Pons (tissue), 1 donor: Measurements from ENCODE around the gene DCXR.

ENCODE experiments used
- DNase-seq: peaks from one replicate; pipeline ENCODE4 v3.0.0-alpha.2; 2016; ENCODE audit warnings: low spot score

Gene DCXR

DNA sequence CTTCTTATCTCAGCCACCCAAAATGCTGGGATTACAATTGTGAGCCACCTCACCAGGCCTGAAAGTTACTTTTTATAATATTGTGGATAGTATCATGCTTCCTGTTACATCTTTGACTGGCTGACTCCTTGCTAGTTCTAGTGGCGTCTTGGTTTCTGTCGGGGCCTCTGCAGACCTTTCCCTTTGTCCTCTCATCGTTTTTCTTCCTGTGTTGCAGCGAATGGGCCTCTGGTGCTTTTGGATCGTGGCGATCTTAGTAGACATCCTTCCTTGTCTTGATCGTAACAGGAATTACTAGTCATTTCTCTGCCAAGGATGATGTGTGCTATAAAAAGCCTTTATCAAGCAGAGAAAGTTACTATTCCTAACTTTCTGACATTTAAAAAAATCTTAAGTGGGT is 39.3 kb downstream of the DCXR start:
- no peak for DNase-seq

DNA sequence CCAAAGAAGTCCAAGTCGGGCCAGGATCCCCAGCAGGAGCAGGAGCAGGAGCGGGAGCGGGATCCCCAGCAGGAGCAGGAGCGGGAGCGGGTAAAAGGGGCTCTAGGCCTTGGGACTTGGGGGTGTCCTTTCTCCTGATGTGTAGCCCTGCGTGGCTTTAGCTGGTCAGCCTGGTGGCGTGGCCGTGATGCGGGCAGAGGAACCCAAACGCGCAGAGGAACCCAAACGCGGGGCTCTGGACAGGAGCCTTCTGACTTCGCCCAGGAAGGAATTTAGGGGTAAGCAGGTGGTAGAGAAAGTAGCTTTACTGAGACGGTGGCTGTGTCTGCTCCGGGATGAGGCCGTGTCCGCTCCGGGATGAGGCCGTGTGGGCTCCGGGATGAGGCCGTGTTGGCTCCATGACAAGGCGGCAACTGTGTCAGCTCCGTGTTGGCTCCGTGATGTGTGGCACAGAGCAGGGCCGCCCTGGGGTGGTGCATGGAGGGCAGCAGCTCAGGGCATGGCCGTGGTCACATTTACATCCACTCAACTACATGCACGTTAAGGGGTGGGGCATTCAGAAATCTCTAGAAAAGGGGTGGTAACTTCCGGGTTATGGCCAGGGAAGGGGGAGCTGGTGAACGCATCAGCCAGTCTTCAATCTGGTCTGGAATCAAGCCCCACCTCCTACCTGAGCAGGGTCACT is 40.6 kb downstream of the DCXR start:
- DNase-seq = no peak

DNA sequence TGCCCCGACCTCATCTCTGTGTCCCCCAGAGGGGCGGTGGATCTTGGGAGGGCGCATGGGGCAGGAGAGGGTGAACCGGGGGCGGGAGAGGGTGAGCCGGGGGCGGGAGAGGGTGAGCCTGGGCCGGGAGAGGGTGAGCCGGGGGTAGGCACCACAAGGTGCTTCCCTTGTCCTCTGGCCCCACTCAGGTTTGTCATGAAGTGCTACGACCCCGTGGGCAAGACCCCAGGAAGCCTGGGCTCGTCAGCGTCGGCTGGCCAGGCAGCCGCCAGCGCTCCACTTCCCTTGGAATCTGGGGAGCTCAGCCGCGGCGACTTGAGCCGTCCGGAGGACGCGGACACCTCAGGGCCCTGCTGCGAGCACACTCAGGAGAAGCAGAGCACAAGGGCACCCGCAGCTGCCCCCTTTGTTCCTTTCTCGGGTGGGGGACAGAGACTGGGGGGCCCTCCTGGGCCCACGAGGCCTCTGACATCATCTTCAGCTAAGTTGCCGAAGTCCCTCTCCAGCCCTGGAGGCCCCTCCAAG is 41.2 kb downstream of the DCXR start:
- no peak for DNase-seq

- no peak for DNase-seq
Observed at GRCh38 chr17:81995463-81996231, 41.9 kb downstream of the DCXR start.

DNA sequence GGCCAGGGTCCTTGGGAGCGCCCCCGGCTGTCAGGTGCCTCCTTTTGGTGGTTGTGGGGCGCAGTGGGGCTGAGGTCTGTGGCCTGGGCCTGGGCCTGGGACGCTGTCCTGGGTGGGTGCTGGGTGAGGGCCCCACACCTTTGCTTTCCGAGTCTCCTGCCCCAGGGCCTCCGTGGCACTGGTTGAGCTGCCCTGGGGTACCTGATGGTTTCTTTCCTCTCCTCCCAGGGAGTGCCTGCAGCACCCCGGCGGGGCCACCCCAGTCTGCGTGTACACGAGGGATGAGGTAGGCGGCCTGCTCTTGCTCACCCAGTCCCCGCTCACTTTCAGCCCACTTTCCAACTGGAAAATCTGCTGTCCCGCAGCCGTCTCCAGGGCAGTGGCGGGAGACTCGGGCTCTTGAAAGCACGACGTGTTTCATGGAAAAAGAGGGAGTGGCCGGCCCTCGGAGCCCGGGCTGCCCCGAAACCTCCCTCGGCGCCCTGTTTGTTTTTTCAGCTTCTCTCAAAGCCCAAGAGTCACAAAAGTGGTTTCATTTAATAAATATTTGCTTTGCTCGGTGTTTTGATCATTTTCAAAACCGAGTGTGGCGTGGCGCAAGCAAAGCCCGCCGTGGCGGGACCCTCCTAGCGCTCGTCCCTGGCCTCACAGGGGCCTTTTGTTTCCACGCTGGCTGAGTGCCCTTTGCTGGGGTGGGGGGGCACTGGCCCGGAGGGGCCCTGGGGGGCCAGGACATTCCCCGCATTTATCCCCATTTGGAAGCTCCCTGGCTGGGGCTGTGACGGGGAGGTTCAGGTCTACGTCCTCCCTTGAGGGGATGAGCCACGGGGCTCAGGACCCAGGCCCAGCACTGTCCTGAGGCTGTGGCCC is 42.7 kb downstream of the DCXR start:
- DNase-seq = no peak

- no peak for DNase-seq
Observed at GRCh38 chr17:81993729-81994592, 43.5 kb downstream of the DCXR start.

DNA sequence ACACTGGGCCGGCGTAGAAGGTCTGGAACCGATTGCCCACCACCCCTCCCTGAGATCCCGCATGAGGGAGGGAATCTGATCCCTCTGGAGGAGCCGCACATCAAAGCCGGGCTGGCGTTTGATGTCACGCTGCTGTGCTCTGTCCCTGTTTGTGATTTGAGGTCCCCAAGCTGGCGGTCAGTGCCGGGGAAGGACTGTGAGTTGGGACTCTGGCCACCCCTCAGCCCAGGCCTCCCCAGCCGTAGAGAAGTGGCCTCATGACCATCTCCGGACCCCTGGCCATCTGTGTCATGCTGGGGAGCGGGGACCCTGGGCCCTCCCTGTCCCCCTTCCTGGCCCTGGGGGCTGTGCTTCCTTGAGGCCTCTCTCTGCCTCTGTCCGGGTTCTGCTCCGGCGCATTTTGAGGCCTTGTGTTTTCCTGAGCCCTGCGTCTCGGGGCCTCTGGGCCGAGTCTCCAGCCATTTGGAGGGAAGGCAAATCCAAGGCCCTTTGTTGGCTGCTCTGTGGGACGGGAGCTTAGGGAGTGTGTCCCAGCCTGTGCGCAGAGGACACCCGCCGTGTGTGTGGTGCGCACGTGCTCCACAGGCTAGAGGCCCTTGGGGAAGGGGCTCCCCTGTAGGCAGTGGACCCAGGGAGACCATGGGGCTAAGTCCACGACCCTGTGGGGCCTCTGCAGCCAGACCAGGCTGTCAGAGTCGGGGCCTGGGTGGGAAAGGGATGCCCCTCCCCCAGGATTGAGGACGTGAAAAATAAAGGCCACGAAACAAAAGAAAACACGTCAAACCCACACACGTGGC is 45.0 kb downstream of the DCXR start:
- no peak for DNase-seq

- peak; percentile 48 for DNase-seq
Observed at GRCh38 chr17:81991684-81992305, 45.7 kb downstream of the DCXR start.

- DNase-seq = no peak
Observed at GRCh38 chr17:81990836-81991683, 46.4 kb downstream of the DCXR start.

- no peak for DNase-seq
Observed at GRCh38 chr17:81987161-81987770, 50.2 kb downstream of the DCXR start.

GRCh38 chr17:81986606-81987005 is 50.9 kb downstream of the DCXR start:
- no peak for DNase-seq
